Panc1 (cell line): ENCODE results near the gene SMAD6.

Experiments
- TF ChIP-seq, protein P1 (sequence below): fragments of 450-650 bp; IDR thresholded peaks from 2 replicates; pipeline ENCODE4 v1.5.1; 2017; ENCODE audit warnings: mild to moderate bottlenecking
- TF ChIP-seq, protein P2 (sequence below), 2 experiments: IDR thresholded peaks; 2 replicates each; pipeline ENCODE4 v1.6.1; 2011 to 2012; ENCODE audit warnings: low read depth in 2 of 2, control low read depth in 1 of 2, low read length in 1 of 2, mild to moderate bottlenecking in 1 of 2, moderate library complexity in 1 of 2; ENCODE audit not compliant: insufficient read depth in 1 of 2

DNA sequence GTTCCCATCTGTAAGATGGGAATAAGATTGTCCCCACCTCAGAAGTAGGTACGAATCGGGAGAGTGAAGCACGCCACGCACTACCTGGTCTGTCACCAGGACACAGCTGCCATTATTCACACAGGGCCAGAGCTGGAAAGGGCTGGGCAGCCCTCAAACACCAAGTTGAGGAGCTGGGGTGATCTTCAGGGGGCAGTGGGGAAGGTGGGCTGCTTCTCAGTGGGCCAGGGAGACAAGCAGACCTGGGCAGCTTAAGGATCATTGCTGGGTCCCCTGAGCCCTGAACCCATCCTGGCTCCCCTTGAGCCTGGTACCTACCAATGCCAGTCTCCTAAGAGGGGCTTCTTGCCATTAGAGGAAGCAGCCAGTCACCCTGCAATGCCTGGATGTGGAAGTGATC lies 82.1 kb downstream of the SMAD6 start:
- TF ChIP-seq, protein P1, sequence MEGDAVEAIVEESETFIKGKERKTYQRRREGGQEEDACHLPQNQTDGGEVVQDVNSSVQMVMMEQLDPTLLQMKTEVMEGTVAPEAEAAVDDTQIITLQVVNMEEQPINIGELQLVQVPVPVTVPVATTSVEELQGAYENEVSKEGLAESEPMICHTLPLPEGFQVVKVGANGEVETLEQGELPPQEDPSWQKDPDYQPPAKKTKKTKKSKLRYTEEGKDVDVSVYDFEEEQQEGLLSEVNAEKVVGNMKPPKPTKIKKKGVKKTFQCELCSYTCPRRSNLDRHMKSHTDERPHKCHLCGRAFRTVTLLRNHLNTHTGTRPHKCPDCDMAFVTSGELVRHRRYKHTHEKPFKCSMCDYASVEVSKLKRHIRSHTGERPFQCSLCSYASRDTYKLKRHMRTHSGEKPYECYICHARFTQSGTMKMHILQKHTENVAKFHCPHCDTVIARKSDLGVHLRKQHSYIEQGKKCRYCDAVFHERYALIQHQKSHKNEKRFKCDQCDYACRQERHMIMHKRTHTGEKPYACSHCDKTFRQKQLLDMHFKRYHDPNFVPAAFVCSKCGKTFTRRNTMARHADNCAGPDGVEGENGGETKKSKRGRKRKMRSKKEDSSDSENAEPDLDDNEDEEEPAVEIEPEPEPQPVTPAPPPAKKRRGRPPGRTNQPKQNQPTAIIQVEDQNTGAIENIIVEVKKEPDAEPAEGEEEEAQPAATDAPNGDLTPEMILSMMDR, result no peak
- TF ChIP-seq, protein P2, sequence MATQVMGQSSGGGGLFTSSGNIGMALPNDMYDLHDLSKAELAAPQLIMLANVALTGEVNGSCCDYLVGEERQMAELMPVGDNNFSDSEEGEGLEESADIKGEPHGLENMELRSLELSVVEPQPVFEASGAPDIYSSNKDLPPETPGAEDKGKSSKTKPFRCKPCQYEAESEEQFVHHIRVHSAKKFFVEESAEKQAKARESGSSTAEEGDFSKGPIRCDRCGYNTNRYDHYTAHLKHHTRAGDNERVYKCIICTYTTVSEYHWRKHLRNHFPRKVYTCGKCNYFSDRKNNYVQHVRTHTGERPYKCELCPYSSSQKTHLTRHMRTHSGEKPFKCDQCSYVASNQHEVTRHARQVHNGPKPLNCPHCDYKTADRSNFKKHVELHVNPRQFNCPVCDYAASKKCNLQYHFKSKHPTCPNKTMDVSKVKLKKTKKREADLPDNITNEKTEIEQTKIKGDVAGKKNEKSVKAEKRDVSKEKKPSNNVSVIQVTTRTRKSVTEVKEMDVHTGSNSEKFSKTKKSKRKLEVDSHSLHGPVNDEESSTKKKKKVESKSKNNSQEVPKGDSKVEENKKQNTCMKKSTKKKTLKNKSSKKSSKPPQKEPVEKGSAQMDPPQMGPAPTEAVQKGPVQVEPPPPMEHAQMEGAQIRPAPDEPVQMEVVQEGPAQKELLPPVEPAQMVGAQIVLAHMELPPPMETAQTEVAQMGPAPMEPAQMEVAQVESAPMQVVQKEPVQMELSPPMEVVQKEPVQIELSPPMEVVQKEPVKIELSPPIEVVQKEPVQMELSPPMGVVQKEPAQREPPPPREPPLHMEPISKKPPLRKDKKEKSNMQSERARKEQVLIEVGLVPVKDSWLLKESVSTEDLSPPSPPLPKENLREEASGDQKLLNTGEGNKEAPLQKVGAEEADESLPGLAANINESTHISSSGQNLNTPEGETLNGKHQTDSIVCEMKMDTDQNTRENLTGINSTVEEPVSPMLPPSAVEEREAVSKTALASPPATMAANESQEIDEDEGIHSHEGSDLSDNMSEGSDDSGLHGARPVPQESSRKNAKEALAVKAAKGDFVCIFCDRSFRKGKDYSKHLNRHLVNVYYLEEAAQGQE (IDR thresholded peaks at IDR 0.05; ENCODE audit: insufficient read depth in 1 of 2, low read depth in 2 of 2, low read length in 1 of 2), result no peak
